Esophagus mucosa (tissue), 1 donor: Measurements from ENCODE around the gene NANP. TPM values are rescaled to one million over a fixed set of nuclear protein-coding genes. Genes with fewer than 3 reads are reported as not detected.
A peak's percentile ranks its signal among the peaks of the same experiment; 100 is the strongest.
"Not testable (repeated sequence)": the region's sequence is repeated elsewhere in the genome, so short reads cannot be mapped to it uniquely, and the experiment has no call there.

Experiments used
- ATAC-seq: fragments of 200-7000 bp; cut with Tn5 transposase; one replicate; pipeline ENCODE4 v1.9.1; 2020
- total RNA-seq: library from RNA; stranded (reverse); gene quantifications from one replicate; pipeline ENCODE4 v1.2.4, GENCODE V29; 2023
- donor health status: DM: yes; HTN: yes; CAD: no.

Gene NANP
- total RNA-seq, 1 donor from 2014 or later: 2.7 TPM

DNA sequence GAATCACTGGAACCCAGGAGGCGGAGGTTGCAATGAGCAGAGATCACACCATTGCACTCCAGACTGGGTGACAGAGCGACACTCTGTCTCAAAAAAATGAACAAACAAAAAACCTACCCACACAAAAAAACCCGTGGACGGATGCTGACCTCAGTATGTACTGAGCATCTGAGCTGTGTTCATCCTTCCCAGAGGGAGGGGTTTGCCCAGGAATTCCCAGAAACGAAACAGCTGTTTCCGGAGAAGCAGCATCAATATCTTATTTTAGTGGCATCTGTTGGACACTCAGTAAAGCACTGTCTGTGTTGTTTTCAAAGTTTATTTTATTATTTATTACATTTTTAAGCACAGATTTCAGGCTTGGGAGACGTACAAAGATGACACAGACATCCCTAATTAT is 18.7 kb downstream of the NANP start:
- ATAC-seq: no peak

GRCh38 chr20:25604611-25605010 is 19.2 kb downstream of the NANP start:
- no peak for ATAC-seq

DNA sequence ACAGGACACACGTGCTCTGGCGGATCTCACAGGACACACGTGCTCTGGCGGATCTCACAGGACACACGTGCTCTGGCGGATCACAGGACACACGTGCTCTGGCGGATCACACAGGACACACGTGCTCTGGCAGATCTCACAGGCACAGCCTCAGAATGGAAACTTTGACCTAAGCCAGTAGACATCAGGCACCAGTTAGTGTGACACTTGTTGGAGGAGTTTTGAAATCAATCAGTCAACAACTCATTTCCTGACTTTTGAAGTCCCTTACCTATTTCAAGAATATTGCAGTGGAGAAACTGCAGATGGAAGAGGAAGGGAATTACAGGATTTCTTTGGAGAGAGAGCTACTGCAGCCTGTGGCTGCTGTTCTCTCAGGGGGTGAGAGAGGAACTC is 20.9 kb downstream of the NANP start:
- ATAC-seq: not testable (repeated sequence)

DNA sequence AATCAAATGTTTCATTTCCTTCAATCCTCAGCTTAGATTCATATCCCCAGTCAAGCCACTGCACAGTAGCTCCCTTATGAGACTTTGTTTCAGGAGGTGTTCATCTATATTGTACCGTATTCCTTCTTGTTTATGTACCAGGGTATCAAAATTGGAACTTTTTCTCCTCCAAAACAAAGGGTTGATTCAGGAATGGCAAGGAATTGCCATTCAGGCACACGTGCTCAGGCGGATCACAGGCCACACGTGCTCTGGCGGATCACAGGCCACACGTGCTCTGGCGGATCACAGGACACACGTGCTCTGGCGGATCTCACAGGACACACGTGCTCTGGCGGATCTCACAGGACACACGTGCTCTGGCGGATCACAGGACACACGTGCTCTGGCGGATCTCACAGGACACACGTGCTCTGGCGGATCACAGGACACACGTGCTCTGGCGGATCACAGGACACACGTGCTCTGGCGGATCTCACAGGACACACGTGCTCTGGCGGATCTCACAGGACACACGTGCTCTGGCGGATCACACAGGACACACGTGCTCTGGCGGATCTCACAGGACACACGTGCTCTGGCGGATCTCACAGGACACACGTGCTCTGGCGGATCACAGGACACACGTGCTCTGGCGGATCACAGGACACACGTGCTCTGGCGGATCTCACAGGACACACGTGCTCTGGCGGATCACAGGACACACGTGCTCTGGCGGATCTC is 21.5 kb downstream of the NANP start:
- not testable (repeated sequence) for ATAC-seq

GRCh38 chr20:25601659-25602058 is 22.2 kb downstream of the NANP start:
- ATAC-seq: no peak

GRCh38 chr20:25600632-25601031 is 23.2 kb downstream of the NANP start:
- ATAC-seq: no peak

GRCh38 chr20:25592135-25592852 is 31.5 kb downstream of the NANP start:
- ATAC-seq: no peak

GRCh38 chr20:25590778-25591177 is 33.0 kb downstream of the NANP start:
- ATAC-seq: not testable (repeated sequence)

- no peak for ATAC-seq
Observed at GRCh38 chr20:25588491-25588890, 35.3 kb downstream of the NANP start.

GRCh38 chr20:25587536-25587935 is 36.3 kb downstream of the NANP start:
- ATAC-seq: no peak

- no peak for ATAC-seq
Observed at GRCh38 chr20:25586877-25587276, 36.9 kb downstream of the NANP start.

DNA sequence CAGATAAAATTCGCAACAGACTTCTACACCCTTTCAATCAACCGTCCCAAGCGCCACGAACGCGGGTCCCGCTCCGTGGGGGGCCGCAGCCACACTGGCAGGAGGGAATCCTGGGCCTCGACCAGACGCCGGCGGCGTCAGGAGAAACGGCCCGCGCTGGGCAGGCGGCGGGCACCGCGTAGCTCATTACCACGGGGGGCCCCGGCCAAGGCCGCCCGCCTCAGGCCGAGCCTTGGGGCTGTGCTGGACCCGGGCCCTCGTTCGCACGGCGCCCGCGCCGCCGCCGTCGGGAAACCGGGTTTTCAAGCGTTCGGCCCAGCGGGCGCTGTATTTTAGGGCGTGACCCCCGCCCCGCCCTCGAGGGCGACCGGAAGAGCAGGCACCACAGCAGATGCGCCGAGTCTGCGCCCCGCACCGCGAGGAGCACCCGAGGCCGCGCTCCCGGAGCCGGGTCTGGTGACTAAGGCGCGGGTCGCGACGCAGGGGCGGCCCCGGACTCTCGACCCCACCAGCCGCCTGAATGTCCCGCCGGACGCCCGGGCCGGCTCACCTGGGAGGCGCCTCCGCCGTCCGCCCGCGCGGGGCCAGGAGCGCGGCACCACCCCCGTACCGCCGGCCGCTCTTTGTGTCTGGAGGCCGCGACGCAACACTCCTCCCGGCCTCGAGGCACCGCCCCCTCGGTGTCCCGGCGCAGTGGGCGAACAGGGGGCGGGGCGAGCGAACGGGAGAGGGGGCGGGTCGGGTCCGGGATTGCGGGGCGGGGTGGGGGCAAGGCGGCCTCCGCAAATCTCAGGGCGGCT is 38.7 kb downstream of the NANP start, which contains the start of gene NINL:
Gene NINL, minus strand, starts transcription at position 627 of the 800 bp plus-strand sequence. CDS start 58,944 bp downstream, outside the sequence.
- ATAC-seq: peak; percentile 91

DNA sequence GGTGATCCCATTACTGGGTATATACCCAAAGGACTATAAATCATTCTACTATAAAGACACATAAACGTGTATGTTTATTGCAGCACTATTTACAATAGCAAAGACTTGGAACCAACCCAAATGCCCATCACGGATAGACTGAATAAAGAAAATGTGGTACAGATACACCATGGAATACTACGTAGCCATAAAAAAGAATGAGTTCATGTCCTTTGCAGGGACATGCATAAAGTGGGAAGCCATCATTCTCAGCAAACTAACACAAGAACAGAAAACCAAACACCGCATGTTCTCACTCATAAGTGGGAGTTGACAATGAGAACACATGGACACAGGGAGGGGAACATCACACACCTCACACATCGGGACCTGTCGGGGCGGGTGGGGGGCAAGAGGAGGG is 40.2 kb downstream of the NANP start:
- ATAC-seq: not testable (repeated sequence)

DNA sequence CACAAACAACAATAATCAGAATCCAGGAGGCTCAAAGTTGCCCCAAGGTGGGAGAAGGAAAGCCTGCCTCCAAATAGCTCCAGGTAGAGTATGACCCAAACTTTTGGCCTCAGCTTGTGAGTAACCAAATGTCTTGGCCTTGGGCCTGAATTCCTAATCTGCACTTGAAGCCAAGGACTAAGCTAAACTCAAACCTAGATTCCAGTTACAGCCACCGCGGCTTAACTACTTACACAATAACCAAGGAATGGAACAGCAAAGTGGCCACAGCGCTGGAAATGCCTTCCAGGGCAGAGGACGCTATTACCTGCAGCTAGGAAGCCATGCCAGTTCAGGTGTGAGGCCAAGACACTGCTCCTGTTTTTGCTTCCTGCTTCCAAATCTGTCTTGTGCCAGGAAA is 43.1 kb downstream of the NANP start:
- peak; percentile 41 for ATAC-seq

DNA sequence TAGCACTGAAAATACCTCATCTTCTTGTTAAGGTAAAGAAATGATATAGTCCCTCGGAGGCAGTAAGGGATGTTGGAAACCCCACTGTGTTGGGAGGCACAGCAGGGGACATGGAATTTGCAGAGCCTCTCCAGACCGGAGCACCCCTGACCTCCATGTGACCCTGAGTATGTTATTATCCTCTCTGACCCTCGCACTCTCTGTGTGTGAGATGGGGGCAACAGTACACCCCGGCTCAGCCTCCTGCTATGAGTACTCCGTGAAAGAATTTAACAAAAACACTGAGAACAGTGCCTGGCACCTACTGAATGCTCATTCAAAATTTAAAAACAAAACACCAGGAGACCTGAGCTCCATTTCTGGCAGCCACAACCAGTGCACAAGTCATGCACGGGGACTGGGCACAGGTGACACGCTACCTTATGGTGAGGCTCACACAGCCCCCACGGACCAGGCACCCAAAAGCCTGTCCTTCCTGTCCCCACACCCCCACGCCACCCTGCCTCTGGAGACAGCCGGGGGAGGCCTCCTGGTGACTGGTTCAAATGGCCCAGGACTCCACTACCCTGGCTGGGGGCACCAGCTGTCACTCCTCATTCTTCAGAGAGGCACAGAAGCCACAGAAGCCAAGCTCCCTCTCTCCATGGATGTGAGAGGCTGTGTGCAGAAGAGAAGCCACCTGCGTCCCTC is 44.6 kb downstream of the NANP start:
- ATAC-seq: no peak

- no peak for ATAC-seq
Observed at GRCh38 chr20:25576783-25577530, 46.9 kb downstream of the NANP start.

- no peak for ATAC-seq
Observed at GRCh38 chr20:25574411-25574810, 49.4 kb downstream of the NANP start.

- ATAC-seq: no peak
Observed at GRCh38 chr20:25573288-25574251, 50.2 kb downstream of the NANP start.

DNA sequence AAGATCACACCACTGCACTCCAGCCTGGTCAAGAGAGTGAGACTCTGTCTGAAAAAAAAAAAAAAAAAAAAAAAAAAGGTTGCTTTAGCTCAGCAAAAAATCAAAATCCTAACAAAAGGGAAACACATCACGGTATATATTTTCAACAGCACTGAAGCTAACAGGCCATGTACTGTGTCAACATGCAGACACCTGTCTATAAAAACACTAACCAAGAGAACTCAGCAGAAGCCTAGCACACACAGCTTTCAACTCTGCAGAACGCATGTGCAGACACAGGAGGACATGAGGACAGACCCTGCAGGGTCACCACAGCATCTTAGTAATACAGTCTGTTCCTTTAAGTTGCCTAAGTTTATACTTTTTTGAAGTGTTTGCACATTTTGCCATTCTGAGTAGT is 52.0 kb downstream of the NANP start:
- ATAC-seq: no peak

DNA sequence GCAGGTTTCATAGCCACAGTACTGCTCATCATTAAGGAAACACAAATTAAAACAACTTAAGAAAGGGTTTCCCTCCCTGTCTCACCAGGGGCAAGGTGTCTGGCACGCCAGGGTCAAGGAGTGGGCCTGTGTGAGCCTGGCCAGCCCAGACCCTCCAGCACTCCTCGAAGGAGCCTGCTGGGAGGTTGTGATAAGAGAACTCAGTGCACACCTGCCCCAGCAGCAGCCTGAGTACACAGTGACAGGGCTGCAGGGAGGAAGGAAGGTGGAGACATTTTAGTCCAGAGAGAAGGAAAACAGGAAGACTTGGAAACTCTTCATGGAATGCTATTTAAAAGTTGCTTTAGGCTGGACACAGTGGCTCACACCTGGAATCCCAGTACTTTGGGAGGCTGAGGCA is 52.6 kb downstream of the NANP start:
- ATAC-seq: no peak

DNA sequence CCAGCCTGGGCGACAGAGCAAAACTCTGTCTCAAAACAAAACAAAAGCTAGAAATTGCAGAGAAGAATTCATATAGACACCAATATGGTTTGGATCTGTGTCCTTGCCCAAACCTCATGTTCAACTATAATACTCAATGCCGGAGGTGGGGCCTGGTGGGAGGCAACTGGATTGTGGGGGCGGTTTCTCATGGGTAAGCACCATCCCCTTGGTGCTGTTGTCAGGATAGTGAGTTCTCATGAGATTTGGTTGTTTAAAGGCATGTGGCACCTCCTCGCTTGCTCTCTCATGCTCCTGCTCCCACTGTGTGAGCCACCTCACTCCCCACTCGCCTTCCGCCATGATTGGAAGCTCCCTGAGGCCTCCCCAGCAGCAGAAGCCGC is 53.7 kb downstream of the NANP start:
- no peak for ATAC-seq
